Activated CD8-positive, alpha-beta memory T cell treated with anti-CD3 and anti-CD28 coated beads, Interleukin-2, amount 50 U/mL, for 48 hours (primary cell): ENCODE results near the gene LINC00237.

Experiments used
- DNase-seq: peaks from one replicate; pipeline ENCODE4 v3.0.0-alpha.2; 2020

Gene LINC00237

GRCh38 chr20:21096321-21097043, 9.7 kb downstream of the LINC00237 start:
- DNase-seq: no peak

GRCh38 chr20:21092806-21093205, 13.4 kb downstream of the LINC00237 start:
- no peak for DNase-seq

- DNase-seq: no peak
Measured at GRCh38 chr20:21090721-21091120, 15.4 kb downstream of the LINC00237 start.

- DNase-seq: no peak
Measured at GRCh38 chr20:21090111-21090618, 16.0 kb downstream of the LINC00237 start.

GRCh38 chr20:21089391-21089790, 16.8 kb downstream of the LINC00237 start:
- DNase-seq: no peak

- DNase-seq: no peak
Measured at GRCh38 chr20:21087862-21088540, 18.2 kb downstream of the LINC00237 start.

GRCh38 chr20:21083825-21084325, 22.3 kb downstream of the LINC00237 start:
- DNase-seq: no peak

- DNase-seq: no peak
Measured at GRCh38 chr20:21082584-21082983, 23.6 kb downstream of the LINC00237 start.

- no peak for DNase-seq
Measured at GRCh38 chr20:21077809-21078345, 28.3 kb downstream of the LINC00237 start.

GRCh38 chr20:21076073-21076472, 30.1 kb downstream of the LINC00237 start:
- DNase-seq: no peak

- no peak for DNase-seq
Measured at GRCh38 chr20:21075471-21075870, 30.7 kb downstream of the LINC00237 start.

GRCh38 chr20:21074605-21075336, 31.4 kb downstream of the LINC00237 start:
- DNase-seq: no peak

- DNase-seq: no peak
Measured at GRCh38 chr20:21067255-21067654, 38.9 kb downstream of the LINC00237 start.

GRCh38 chr20:21064924-21065323, 41.2 kb downstream of the LINC00237 start:
- no peak for DNase-seq

- no peak for DNase-seq
Measured at GRCh38 chr20:21063276-21063675, 42.9 kb downstream of the LINC00237 start.

GRCh38 chr20:21053002-21053762, 53.0 kb downstream of the LINC00237 start:
- no peak for DNase-seq

GRCh38 chr20:21052686-21053001, 53.5 kb downstream of the LINC00237 start:
- no peak for DNase-seq

GRCh38 chr20:21052241-21052640, 53.9 kb downstream of the LINC00237 start:
- DNase-seq: no peak

GRCh38 chr20:21050710-21051109, 55.4 kb downstream of the LINC00237 start:
- no peak for DNase-seq

GRCh38 chr20:21049305-21049828, 56.8 kb downstream of the LINC00237 start:
- DNase-seq: no peak

- DNase-seq: peak; percentile 87
Measured at GRCh38 chr20:21048841-21049273, 57.3 kb downstream of the LINC00237 start.

- no peak for DNase-seq
Measured at GRCh38 chr20:21047981-21048380, 58.2 kb downstream of the LINC00237 start.
